SKM-1 (cell line): ENCODE results near the gene TXNDC16.
"Not testable (repeated sequence)": the region's sequence is repeated elsewhere in the genome, so short reads cannot be mapped to it uniquely, and the experiment has no call there.

ENCODE experiments used
- DNase-seq: peaks from one replicate; lab custom pipeline; 2025; ENCODE audit not compliant: unreplicated experiment; lab: John Stamatoyannopoulos, UW

Gene TXNDC16, protein sequence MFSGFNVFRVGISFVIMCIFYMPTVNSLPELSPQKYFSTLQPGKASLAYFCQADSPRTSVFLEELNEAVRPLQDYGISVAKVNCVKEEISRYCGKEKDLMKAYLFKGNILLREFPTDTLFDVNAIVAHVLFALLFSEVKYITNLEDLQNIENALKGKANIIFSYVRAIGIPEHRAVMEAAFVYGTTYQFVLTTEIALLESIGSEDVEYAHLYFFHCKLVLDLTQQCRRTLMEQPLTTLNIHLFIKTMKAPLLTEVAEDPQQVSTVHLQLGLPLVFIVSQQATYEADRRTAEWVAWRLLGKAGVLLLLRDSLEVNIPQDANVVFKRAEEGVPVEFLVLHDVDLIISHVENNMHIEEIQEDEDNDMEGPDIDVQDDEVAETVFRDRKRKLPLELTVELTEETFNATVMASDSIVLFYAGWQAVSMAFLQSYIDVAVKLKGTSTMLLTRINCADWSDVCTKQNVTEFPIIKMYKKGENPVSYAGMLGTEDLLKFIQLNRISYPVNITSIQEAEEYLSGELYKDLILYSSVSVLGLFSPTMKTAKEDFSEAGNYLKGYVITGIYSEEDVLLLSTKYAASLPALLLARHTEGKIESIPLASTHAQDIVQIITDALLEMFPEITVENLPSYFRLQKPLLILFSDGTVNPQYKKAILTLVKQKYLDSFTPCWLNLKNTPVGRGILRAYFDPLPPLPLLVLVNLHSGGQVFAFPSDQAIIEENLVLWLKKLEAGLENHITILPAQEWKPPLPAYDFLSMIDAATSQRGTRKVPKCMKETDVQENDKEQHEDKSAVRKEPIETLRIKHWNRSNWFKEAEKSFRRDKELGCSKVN

GRCh38 chr14:52552063-52552988, at the start of gene TXNDC16, which contains the start of gene GPR137C:
TSS of gene TXNDC16 (minus strand) at chr14:52552505. CDS start at chr14:52543557, 8,948 bp downstream.
TSS of gene GPR137C (plus strand) at chr14:52552836. CDS start at chr14:52553148, 312 bp downstream.
- peak; percentile 78 for DNase-seq

GRCh38 chr14:52599974-52600373, 47.7 kb upstream of the TXNDC16 start:
- DNase-seq, result no peak

DNA sequence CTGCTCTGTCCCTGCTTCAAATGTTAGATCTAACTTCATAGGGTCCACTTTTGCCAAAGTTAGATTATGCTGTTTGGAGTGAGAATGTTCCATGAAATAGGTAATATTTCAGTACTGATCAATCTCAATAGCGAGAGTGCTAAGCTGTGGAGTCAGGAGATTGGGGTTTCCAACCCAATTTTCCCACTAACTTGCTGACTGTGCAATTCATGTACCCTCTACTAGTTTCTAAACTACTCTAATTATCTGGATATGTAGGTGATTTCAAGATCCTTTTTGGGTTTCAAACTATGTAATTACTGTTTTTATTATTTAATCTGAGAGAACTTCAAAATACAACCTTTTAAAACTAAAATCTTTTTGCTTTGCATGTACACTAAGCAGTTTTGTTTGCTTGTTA, 46.3 kb upstream of the TXNDC16 start:
- DNase-seq, result no peak

- no peak for DNase-seq
Measured at GRCh38 chr14:52596861-52597260, 44.6 kb upstream of the TXNDC16 start.

DNA sequence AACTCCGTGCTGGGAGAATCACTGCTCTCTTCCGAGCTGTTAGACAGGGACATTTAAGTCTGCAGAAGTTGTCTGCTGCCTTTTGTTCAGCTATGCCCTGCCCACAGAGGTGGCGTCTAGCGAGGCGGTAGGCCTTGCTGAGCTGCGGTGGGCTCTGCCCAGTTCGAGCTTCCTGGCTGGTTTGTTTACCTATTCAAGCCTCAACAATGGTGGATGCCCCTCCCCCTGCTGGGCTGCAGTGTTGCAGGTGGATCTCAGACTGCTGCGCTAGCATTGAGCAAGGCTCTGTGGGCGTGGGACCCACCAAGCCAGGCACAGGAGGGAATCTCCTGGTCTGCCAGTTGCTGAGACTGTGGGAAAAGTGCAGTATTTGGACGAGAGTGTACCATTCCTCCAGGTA, 44.0 kb upstream of the TXNDC16 start:
- DNase-seq, result no peak

DNA sequence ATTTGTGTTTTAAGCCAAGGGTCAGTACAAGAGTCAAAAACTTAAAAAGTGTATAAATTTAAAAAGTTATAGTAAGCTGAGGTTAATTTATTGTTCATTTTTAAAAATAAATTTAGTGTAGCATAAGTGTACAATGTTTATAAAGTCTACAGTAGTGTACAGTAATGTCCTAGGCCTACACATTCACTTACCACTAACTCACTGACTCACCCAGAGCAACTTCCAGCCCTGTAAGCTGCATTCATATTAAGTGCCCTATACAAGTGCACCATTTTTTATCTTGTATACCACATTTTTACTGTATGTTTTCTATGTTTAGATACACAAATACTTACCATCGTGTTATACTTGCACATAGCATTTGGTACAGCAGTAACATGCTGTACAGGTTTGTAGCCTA, 38.0 kb upstream of the TXNDC16 start:
- no peak for DNase-seq

DNA sequence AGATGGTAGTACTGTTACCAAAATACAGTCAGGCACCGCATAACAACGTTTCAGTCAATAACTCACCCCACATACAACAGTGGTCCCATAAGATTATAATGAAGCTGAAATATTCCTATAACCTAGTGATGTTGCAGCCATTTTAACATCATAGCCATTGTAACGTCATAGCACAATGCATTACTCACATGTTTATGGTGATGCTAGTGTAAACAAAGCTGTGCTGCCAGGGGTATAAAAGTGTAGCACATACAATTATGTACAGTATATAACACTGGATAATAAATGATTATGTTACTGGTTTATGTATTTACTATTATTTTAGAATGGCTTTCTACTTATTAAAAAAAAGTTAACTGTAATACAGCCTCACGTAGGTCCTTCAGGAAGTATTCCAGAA, 37.3 kb upstream of the TXNDC16 start:
- DNase-seq, result no peak

GRCh38 chr14:52583544-52583943, 31.2 kb upstream of the TXNDC16 start:
- no peak for DNase-seq

DNA sequence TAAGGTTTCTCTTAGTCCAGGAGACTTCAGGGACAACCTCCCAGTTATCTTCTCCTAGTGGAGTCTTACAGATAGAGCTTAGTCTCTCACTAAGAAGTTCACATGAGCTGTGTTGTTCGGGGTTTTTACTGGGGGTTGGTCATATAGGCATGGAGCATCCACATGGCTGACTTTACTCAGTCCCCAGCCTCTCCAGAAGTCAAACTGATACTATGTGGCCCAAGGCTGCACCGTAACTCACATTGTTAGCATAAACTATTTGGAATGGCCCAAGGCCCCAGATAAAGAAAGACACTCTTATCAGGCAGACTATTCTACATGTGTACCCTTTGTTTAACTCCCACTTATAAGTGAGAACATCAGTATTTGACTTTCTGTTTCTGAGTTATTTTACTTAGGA, 23.6 kb upstream of the TXNDC16 start:
- DNase-seq, result no peak

- not testable (repeated sequence) for DNase-seq
Measured at GRCh38 chr14:52568454-52568853, 16.1 kb upstream of the TXNDC16 start.

DNA sequence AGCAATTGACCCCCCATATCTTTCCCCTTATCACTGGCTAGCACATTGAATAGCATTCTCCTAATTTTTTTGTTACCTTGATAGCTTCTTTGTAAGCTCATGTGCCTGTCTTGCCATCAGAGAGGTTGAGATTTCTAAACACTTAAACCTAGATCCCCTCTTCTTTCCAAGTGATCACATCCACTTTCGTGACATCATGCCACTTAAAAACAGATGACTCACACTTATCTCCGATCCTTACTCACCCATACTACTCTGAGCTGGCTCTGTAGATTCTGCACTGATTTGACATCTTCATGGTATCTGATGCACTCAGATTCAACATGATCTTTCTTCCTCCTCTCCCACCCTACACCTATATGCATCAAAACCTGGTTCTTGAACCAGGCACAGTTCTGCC, 10.8 kb upstream of the TXNDC16 start:
- no peak for DNase-seq

DNA sequence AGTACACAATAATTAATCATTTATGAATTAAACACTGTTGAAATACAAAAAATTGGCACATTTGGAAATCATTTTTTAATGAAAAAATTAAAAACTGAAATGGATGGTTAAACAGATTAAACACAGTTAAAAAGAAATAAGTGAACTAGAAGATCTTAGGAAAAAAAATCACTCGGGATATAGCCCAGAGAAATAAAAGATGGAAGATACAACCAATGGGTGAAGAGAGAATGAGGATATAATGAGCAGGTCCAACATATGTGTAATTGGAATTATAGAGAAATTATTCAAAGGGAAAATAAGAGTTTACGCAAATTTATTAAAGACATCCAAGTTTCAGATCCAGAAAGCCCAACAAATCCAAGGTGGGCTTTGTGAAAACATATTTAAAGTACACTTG, 6.4 kb upstream of the TXNDC16 start:
- DNase-seq, result no peak

DNA sequence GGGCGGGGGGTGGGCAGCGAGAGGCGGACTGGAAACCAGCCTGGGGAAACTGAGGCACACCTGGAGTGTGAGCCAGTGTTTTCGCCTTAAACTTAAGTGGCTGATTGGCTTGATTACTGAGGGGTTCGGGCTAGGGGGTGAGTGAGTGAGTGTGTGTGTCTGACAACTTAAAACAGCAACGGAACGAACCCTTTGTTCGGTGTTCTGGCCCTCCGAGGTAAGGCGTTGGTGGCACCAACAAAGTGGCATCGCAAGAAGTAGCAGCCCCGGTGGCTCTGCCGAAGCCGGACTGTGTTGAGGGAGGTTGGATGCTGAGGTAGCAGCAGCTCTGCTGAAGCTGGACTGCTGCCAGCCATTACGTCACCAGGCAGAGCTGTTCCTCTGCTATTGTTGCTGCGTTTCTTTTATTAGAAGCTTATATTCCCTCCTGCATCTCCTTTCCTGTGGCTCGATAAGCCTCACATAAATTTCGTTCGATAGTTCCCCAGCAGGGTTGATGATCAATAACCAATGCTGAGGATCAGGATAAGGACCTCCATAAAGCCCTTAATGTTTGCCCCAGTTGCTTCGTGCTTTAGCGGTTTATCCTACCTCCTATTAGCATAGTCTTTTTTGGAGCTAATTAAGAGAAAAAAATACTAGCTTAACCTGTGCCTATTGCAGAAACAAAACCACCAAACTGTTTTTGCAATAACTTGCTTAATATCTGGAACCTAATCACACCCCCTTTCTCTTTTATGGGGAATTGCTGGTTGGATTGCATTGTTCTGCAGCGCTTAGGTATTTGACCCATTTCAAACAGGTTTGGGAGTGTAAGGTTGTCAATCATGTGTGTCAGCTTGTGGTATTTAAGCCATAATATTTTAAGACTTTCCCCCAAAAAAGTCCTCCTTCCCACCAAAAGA, 1.6 kb upstream of the TXNDC16 start:
- DNase-seq, result no peak

- no peak for DNase-seq
Measured at GRCh38 chr14:52553002-52553670, 831 bp upstream of the TXNDC16 start.

DNA sequence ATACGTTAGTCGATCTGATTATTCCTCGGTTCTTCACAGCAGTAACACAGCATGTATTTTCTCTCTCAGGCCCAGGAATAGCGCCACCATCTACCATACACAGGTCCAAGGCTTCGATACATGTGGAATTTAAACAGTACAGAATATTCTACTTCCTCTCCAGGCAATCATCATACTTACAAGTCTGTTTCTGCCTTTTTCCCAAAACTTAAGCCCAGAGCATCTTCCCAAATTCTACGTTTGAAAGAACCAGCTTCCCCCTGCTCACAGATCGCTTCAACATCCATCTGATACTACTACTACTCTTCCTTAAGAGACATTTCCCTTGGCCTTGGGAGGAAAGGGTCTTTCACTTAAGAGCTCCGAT, 626 bp downstream of the TXNDC16 start:
- no peak for DNase-seq

DNA sequence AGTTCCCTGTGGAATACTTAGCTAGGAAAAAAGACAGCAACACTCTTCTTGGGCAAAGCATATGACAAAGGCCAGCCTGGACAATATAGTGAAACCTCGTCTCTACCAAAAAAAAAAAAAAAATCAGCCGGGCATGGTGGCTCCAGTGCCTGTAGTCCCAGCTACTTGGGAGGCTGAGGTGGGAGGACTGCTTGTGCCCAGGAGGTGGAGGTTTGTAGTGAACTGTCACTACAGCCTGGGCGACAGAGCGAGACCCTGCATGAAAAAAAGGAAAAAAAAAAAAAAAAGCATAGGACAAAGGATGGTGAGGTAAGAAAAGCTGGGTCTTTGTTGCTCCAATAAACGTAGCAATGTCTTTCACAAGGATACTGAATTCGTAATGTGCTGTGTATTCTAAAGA, 1.1 kb downstream of the TXNDC16 start:
- no peak for DNase-seq

GRCh38 chr14:52550661-52551060, 1.6 kb downstream of the TXNDC16 start:
- no peak for DNase-seq

DNA sequence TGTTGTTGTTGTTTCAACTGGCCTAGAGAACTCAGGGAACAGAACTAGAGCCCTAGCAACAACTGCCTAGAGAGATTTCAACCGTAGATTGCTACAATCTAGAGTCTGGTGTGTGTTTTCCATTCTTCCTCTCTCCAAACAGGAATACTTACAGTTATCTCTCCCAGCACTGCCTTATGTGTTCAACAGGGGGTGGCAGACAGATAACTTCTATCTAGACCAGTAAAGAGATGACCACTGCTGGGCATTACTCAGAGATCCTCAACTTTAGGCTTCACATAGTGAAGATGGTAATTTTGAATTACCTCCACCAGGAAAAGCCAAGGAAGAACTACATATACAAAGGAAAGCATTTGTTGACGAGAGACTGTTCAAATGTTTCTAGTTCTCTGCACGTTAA, 4.8 kb downstream of the TXNDC16 start:
- no peak for DNase-seq

DNA sequence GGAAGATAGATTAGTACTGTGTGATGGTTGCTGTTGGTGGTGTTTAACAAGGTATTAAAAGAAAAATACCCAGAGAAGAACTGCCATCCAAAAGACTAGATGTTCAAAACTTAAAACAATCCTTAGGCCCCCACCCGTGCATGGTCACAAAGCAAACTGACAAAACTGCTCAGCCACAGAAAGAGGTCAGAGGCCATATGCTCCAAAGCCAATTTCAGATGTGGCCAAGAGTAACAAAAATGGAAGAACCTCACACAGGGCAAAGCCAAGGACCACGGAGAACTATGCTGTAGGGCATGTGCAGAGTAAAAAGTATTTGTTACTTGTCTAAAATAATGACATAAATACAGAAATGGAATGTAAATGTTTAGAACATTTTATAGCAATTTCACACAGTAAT, 5.3 kb downstream of the TXNDC16 start:
- no peak for DNase-seq

GRCh38 chr14:52546318-52546670, 6.0 kb downstream of the TXNDC16 start:
- DNase-seq, result no peak
